ENCODE data around the gene ESYT2. TPM values are rescaled to one million over a fixed set of nuclear protein-coding genes. Genes with fewer than 3 reads are reported as not detected.

Gene ESYT2
- total RNA-seq, 2 donors from 2014 or later: 60.0 to 75.9 TPM

Other genes with a start within 250 kb of the ESYT2 start
- gene PTPRN2, start 241.7 kb downstream of the ESYT2 start, total RNA-seq: 1 to 10 TPM; 2.6 to 2.7 TPM
- 1 to 10 TPM; 2.8 to 3.1 TPM for gene NCAPG2, start 124.7 kb downstream of the ESYT2 start, total RNA-seq
- 10 to 100 TPM; 13.8 to 18.1 TPM for gene DYNC2I1, start 27.0 kb upstream of the ESYT2 start, total RNA-seq

Measured in right atrium auricular region (tissue), 2 donors.